Suppressor macrophage treated with lipopolysaccharide for 4 hours (primary cell): Measurements from ENCODE around the gene COL6A5.

Experiments used
- DNase-seq: peaks from one replicate; pipeline ENCODE4 v3.0.0-alpha.2; 2020

COL6A5 gene

GRCh38 chr3:130456540-130456939 lies 111.1 kb downstream of the COL6A5 start:
- DNase-seq, result no peak

GRCh38 chr3:130457671-130458070 lies 112.2 kb downstream of the COL6A5 start:
- no peak for DNase-seq

GRCh38 chr3:130459944-130460343 lies 114.5 kb downstream of the COL6A5 start:
- DNase-seq, result no peak

- DNase-seq, result no peak
Measured at GRCh38 chr3:130462089-130462488, 116.6 kb downstream of the COL6A5 start.

GRCh38 chr3:130463221-130463620 lies 117.7 kb downstream of the COL6A5 start:
- DNase-seq, result no peak

GRCh38 chr3:130465521-130465920 lies 120.0 kb downstream of the COL6A5 start:
- no peak for DNase-seq

- no peak for DNase-seq
Measured at GRCh38 chr3:130468311-130468710, 122.8 kb downstream of the COL6A5 start.

GRCh38 chr3:130470126-130470525 lies 124.7 kb downstream of the COL6A5 start:
- DNase-seq, result no peak

GRCh38 chr3:130473416-130473815 lies 127.9 kb downstream of the COL6A5 start:
- DNase-seq, result no peak

- no peak for DNase-seq
Measured at GRCh38 chr3:130480736-130481135, 135.3 kb downstream of the COL6A5 start.

- DNase-seq, result no peak
Measured at GRCh38 chr3:130488288-130488687, 142.8 kb downstream of the COL6A5 start.

GRCh38 chr3:130488769-130489450 lies 143.4 kb downstream of the COL6A5 start:
- DNase-seq, result no peak

GRCh38 chr3:130490241-130490640 lies 144.8 kb downstream of the COL6A5 start:
- no peak for DNase-seq

- DNase-seq, result no peak
Measured at GRCh38 chr3:130491431-130491830, 146.0 kb downstream of the COL6A5 start.

- no peak for DNase-seq
Measured at GRCh38 chr3:130504701-130505100, 159.2 kb downstream of the COL6A5 start.

- no peak for DNase-seq
Measured at GRCh38 chr3:130506031-130506430, 160.6 kb downstream of the COL6A5 start.

- no peak for DNase-seq
Measured at GRCh38 chr3:130507746-130508145, 162.3 kb downstream of the COL6A5 start.

GRCh38 chr3:130509008-130509407 lies 163.5 kb downstream of the COL6A5 start:
- DNase-seq, result no peak

GRCh38 chr3:130514681-130515080 lies 169.2 kb downstream of the COL6A5 start:
- DNase-seq, result no peak

GRCh38 chr3:130515755-130516154 lies 170.3 kb downstream of the COL6A5 start:
- no peak for DNase-seq

GRCh38 chr3:130516645-130517512 lies 171.4 kb downstream of the COL6A5 start, which contains the start of gene COL6A6:
COL6A6 (plus strand) TSS chr3:130517177; CDS start chr3:130560365, 43,188 bp downstream.
- no peak for DNase-seq

GRCh38 chr3:130517602-130518001 lies 172.1 kb downstream of the COL6A5 start:
- DNase-seq, result no peak

GRCh38 chr3:130519754-130520153 lies 174.3 kb downstream of the COL6A5 start:
- DNase-seq, result no peak

GRCh38 chr3:130522399-130522798 lies 176.9 kb downstream of the COL6A5 start:
- DNase-seq, result no peak
